ENCODE results near the gene TUB.
A peak's percentile ranks its signal among the peaks of the same experiment; 100 is the strongest.

The TUB gene

GRCh38 chr11:8056810-8057463 lies 24.1 kb upstream of the TUB start:
- POLR2A ChIA-PET = no interaction called here
- no peak overlapping the region for H3K4me3 ChIP-seq (ENCODE audit: low read depth, low read length)

GRCh38 chr11:8058216-8058615 lies 22.8 kb upstream of the TUB start:
- Histone ChIP-seq H3K27ac (ENCODE audit: extremely low read depth, low read depth, low read length) (no peak overlapping the region), H3K9me3 (ENCODE audit: control insufficient read depth, insufficient read depth, low read depth, low read length) (no peaks in the 10 kb centered on the region), H3K36me3 (ENCODE audit: control insufficient read depth in 2 of 2, insufficient read depth in 1 of 2, low read length in 2 of 2) (no peaks in the 10 kb centered on the region), H3K4me3 (ENCODE audit: low read depth, low read length) (no peak overlapping the region), H3K4me1 (ENCODE audit: control insufficient read depth, insufficient read depth, low read length) (no peaks in the 10 kb centered on the region)
- TF ChIP-seq ZNF76 (tag by site-specific recombination; IDR thresholded peaks at IDR 0.05; ENCODE audit: borderline replicate concordance, low read depth) = no peak
- peak; percentile 52 for TF ChIP-seq SCRT2 (tag by site-specific recombination; IDR thresholded peaks at IDR 0.05)
- TF ChIP-seq ZNF335 (tag by site-specific recombination; conservative IDR thresholded peaks at IDR 0.05) = no peak
- TF ChIP-seq ZNF529 (tag by site-specific recombination; IDR thresholded peaks at IDR 0.05; ENCODE audit: insufficient replicate concordance) = no peak
- no peak for TF ChIP-seq HOXD13 (CRISPR knock-in tag; IDR thresholded peaks at IDR 0.05; ENCODE audit: borderline replicate concordance)
- no peak for TF ChIP-seq ZNF274 (IDR thresholded peaks at IDR 0.05; ENCODE audit: low read length)
- TF ChIP-seq ZNF274 (tag by site-specific recombination; IDR thresholded peaks at IDR 0.05; ENCODE audit: borderline replicate concordance) = no peak
- ChIA-PET CTCF (interaction anchor here (1.0 to 1.4 kb wide), 2 partner anchors 25 to 41 kb away, joined by 5 to 9 read pairs; no protein-coding TSS in a partner anchor), POLR2A (no interaction called here)

More at GRCh38 chr11:8056810-8057463, 24.1 kb upstream of the TUB start:
- Histone ChIP-seq H3K9me3 (ENCODE audit: control insufficient read depth, insufficient read depth, low read depth, low read length) (no peaks in the 10 kb centered on the region), H3K4me1 (ENCODE audit: control insufficient read depth, insufficient read depth, low read length) (no peaks in the 10 kb centered on the region), H3K36me3 (ENCODE audit: control insufficient read depth in 2 of 2, insufficient read depth in 1 of 2, low read length in 2 of 2) (no peaks in the 10 kb centered on the region), H3K27ac (ENCODE audit: extremely low read depth, low read depth, low read length) (no peak overlapping the region)
- CTCF ChIA-PET = interaction anchor here (0.6 to 3.2 kb wide), 9 partner anchors 10 to 934 kb away, joined by 3 to 23 read pairs (median 3); no protein-coding TSS in a partner anchor
- TF ChIP-seq ZNF23 (tag by site-specific recombination; IDR thresholded peaks at IDR 0.05; ENCODE audit: borderline replicate concordance) (no peak), ZNF654 (tag by site-specific recombination; IDR thresholded peaks at IDR 0.05; ENCODE audit: low read depth) (no peak), ZFP41 (tag by site-specific recombination; IDR thresholded peaks at IDR 0.05; ENCODE audit: borderline replicate concordance) (no peak), ZNF658 (tag by site-specific recombination; IDR thresholded peaks at IDR 0.05) (no peak), ZNF157 (tag by site-specific recombination; IDR thresholded peaks at IDR 0.05) (no peak), EGR2 (tag by site-specific recombination; IDR thresholded peaks at IDR 0.05; ENCODE audit: low read depth) (peak; percentile 3; the same call in 1 of the 2 replicates), ZNF560 (tag by site-specific recombination; IDR thresholded peaks at IDR 0.05; ENCODE audit: borderline replicate concordance) (no peak), ZFHX2 (tag by site-specific recombination; conservative IDR thresholded peaks at IDR 0.05) (0 out of 2 replicates have a peak, but pooled peaks have one; percentile 33)

GRCh38 chr11:8059030-8059429 lies 22.0 kb upstream of the TUB start:
- H3K4me3 ChIP-seq (ENCODE audit: low read depth, low read length) = no peak overlapping the region
- POLR2A ChIA-PET = no interaction called here
- H3K9me3 ChIP-seq (ENCODE audit: control insufficient read depth, insufficient read depth, low read depth, low read length) = no peaks in the 10 kb centered on the region
- no peaks in the 10 kb centered on the region for H3K4me1 ChIP-seq (ENCODE audit: control insufficient read depth, insufficient read depth, low read length)
- no peak overlapping the region for H3K27ac ChIP-seq (ENCODE audit: extremely low read depth, low read depth, low read length)
- CTCF ChIA-PET = interaction anchor here (1.0 to 1.4 kb wide), 2 partner anchors 26 to 40 kb away, joined by 5 to 9 read pairs; no protein-coding TSS in a partner anchor
- H3K36me3 ChIP-seq (ENCODE audit: control insufficient read depth in 2 of 2, insufficient read depth in 1 of 2, low read length in 2 of 2) = no peaks in the 10 kb centered on the region
- TF ChIP-seq ZSCAN16 (tag by site-specific recombination; IDR thresholded peaks at IDR 0.05) (no peak), ZNF354C (tag by site-specific recombination; IDR thresholded peaks at IDR 0.05; ENCODE audit: borderline replicate concordance, low read depth) (no peak), KLF10 (tag by site-specific recombination; IDR thresholded peaks at IDR 0.05) (no peak), ZNF639 (tag by site-specific recombination; IDR thresholded peaks at IDR 0.05) (no peak), ZNF530 (tag by site-specific recombination; IDR thresholded peaks at IDR 0.05; ENCODE audit: low read depth) (no peak), ZBTB1 (tag by site-specific recombination; IDR thresholded peaks at IDR 0.05) (no peak), ZNF311 (tag by site-specific recombination; IDR thresholded peaks at IDR 0.05; ENCODE audit: borderline replicate concordance) (no peak)
